AML-193 (cell line): ENCODE measurements around the gene NID1.
"Not testable (repeated sequence)": the region's sequence is repeated elsewhere in the genome, so short reads cannot be mapped to it uniquely, and the experiment has no call there.

Source experiments
- DNase-seq, 2 experiments: peaks; one replicate each; lab custom pipeline; 2025; lab: John Stamatoyannopoulos, UW

NID1 gene

GRCh38 chr1:235938709-235939479 lies 126.0 kb downstream of the NID1 start:
- peak; percentile 91 to 94 for DNase-seq

- no peak for DNase-seq
Observed at GRCh38 chr1:235937123-235937522, 127.8 kb downstream of the NID1 start.

- no peak for DNase-seq
Observed at GRCh38 chr1:235935235-235936225, 129.4 kb downstream of the NID1 start.

- DNase-seq, result no peak
Observed at GRCh38 chr1:235933766-235934116, 131.1 kb downstream of the NID1 start.

- peak; percentile 26 to 28 for DNase-seq
Observed at GRCh38 chr1:235933017-235933765, 131.7 kb downstream of the NID1 start.

GRCh38 chr1:235932090-235932510 lies 132.8 kb downstream of the NID1 start:
- DNase-seq, result no peak

- no peak for DNase-seq
Observed at GRCh38 chr1:235931171-235931738, 133.6 kb downstream of the NID1 start.

GRCh38 chr1:235930543-235930942 lies 134.3 kb downstream of the NID1 start:
- no peak for DNase-seq

GRCh38 chr1:235929216-235929615 lies 135.7 kb downstream of the NID1 start:
- no peak for DNase-seq

GRCh38 chr1:235928197-235928596 lies 136.7 kb downstream of the NID1 start:
- no peak for DNase-seq

- DNase-seq, result not testable (repeated sequence)
Observed at GRCh38 chr1:235927551-235927950, 137.3 kb downstream of the NID1 start.
